H9 (cell line): Measurements from ENCODE around the gene TMED7. TPM values are rescaled to one million over a fixed set of nuclear protein-coding genes. Genes with fewer than 3 reads are reported as not detected.

Source experiments
- DNase-seq: peaks from one replicate; pipeline ENCODE4 v3.0.0-alpha.2; 2017
- H2AFZ ChIP-seq: one replicate; pipeline ENCODE4 v1.6.1; 2013; ENCODE audit warnings: mild to moderate bottlenecking, low read length, control low read depth, moderate library complexity
- H2AK5ac ChIP-seq: 2 replicates; pipeline ENCODE4 v1.6.1; 2013; ENCODE audit warnings: low read length, control low read depth, mixed read lengths; ENCODE audit not compliant: insufficient read length
- H2BK120ac ChIP-seq: one replicate; pipeline ENCODE4 v1.6.1; 2013; ENCODE audit warnings: low read depth, mild to moderate bottlenecking, low read length, control low read depth, inconsistent platforms; ENCODE audit not compliant: poor library complexity, severe bottlenecking
- H2BK12ac ChIP-seq: 2 replicates; pipeline ENCODE4 v1.6.1; 2013; ENCODE audit warnings: low read length, control low read depth, mixed read lengths, low read depth; ENCODE audit not compliant: insufficient read length
- H2BK15ac ChIP-seq: 2 replicates; pipeline ENCODE4 v1.6.1; 2013; ENCODE audit warnings: low read depth, low read length, control low read depth
- H2BK20ac ChIP-seq: one replicate; pipeline ENCODE4 v1.6.1; 2013; ENCODE audit warnings: low read depth, mild to moderate bottlenecking, low read length, control low read depth, inconsistent platforms; ENCODE audit not compliant: poor library complexity, severe bottlenecking
- H2BK5ac ChIP-seq: 2 replicates; pipeline ENCODE4 v1.6.1; 2013; ENCODE audit warnings: low read length, control low read depth, mixed read lengths; ENCODE audit not compliant: insufficient read length
- H3K14ac ChIP-seq: 2 replicates; pipeline ENCODE4 v1.6.1; 2013; ENCODE audit warnings: low read length, control low read depth; ENCODE audit not compliant: insufficient read depth
- H3K18ac ChIP-seq: 2 replicates; pipeline ENCODE4 v1.6.1; 2013; ENCODE audit warnings: low read depth, mild to moderate bottlenecking, mixed read lengths, low read length, control low read depth; ENCODE audit not compliant: insufficient read length
- H3K23ac ChIP-seq: 2 replicates; pipeline ENCODE4 v1.6.1; 2013; ENCODE audit warnings: low read length, control low read depth, mixed read lengths, low read depth; ENCODE audit not compliant: insufficient read length
- H3K23me2 ChIP-seq: 2 replicates; pipeline ENCODE4 v1.6.1; 2013; ENCODE audit warnings: low read depth, mild to moderate bottlenecking, mixed read lengths, low read length, control low read depth; ENCODE audit not compliant: insufficient read length, poor library complexity, severe bottlenecking
- H3K27ac ChIP-seq: 2 replicates; pipeline ENCODE4 v1.5.1; 2013; ENCODE audit warnings: low read length, control low read depth, mixed read lengths, low read depth; ENCODE audit not compliant: insufficient read length
- H3K27me3 ChIP-seq: 2 replicates; pipeline ENCODE4 v1.6.1; 2013; ENCODE audit warnings: low read length, control low read depth, inconsistent platforms; ENCODE audit not compliant: insufficient read depth
- H3K4ac ChIP-seq: 2 replicates; pipeline ENCODE4 v1.6.1; 2013; ENCODE audit warnings: low read depth, mild to moderate bottlenecking, control low read depth, inconsistent platforms, low read length, moderate library complexity
- H3K4me1 ChIP-seq: 2 replicates; pipeline ENCODE4 v1.6.1; 2013; ENCODE audit warnings: low read length, control low read depth, inconsistent platforms; ENCODE audit not compliant: insufficient read depth
- H3K4me2 ChIP-seq: 2 replicates; pipeline ENCODE4 v1.6.1; 2013; ENCODE audit warnings: low read length, control low read depth, mixed read lengths; ENCODE audit not compliant: insufficient read length, insufficient read depth
- H3K56ac ChIP-seq: 2 replicates; pipeline ENCODE4 v1.6.1; 2013; ENCODE audit warnings: low read depth, mild to moderate bottlenecking, mixed read lengths, low read length, control low read depth; ENCODE audit not compliant: insufficient read length
- H3K79me1 ChIP-seq: 2 replicates; pipeline ENCODE4 v1.6.1; 2013; ENCODE audit warnings: low read depth, mild to moderate bottlenecking, moderate library complexity, low read length, control low read depth, inconsistent platforms; ENCODE audit not compliant: insufficient read depth, poor library complexity, severe bottlenecking
- H3K79me2 ChIP-seq: 2 replicates; pipeline ENCODE4 v1.6.1; 2013; ENCODE audit warnings: low read length, control low read depth, inconsistent platforms; ENCODE audit not compliant: insufficient read depth
- H3K9ac ChIP-seq: 2 replicates; pipeline ENCODE4 v1.6.1; 2013; ENCODE audit warnings: low read length, control low read depth, mixed read lengths; ENCODE audit not compliant: insufficient read length; ENCODE audit errors: extremely low read depth
- H3K9me3 ChIP-seq: one replicate; pipeline ENCODE4 v1.6.1; 2013; ENCODE audit warnings: low read depth, low read length, inconsistent platforms; ENCODE audit not compliant: control insufficient read depth
- H3T11ph ChIP-seq: one replicate; pipeline ENCODE4 v1.6.1; 2013; ENCODE audit warnings: mild to moderate bottlenecking, low read length, control low read depth, inconsistent platforms
- H4K20me1 ChIP-seq: one replicate; pipeline ENCODE4 v1.6.1; 2013; ENCODE audit not compliant: control insufficient read depth, insufficient read length, insufficient read depth
- H4K5ac ChIP-seq: 2 replicates; pipeline ENCODE4 v1.6.1; 2013; ENCODE audit warnings: low read depth, mild to moderate bottlenecking, mixed read lengths, low read length, control low read depth; ENCODE audit not compliant: insufficient read length
- H4K8ac ChIP-seq: replicated peaks from 2 replicates; pipeline ENCODE4 v1.6.1; 2013; ENCODE audit warnings: low read length, control low read depth, mixed read lengths, low read depth; ENCODE audit not compliant: insufficient read length
- H4K91ac ChIP-seq: 2 replicates; pipeline ENCODE4 v1.6.1; 2013; ENCODE audit warnings: low read depth, mild to moderate bottlenecking, moderate library complexity, mixed read lengths, low read length, control low read depth; ENCODE audit not compliant: insufficient read length
- H3K27ac Mint-ChIP-seq, 3 experiments: 2 replicates in 2 of 3; 3 replicates in 1 of 3; pipeline ENCODE4 v1.8.0; 2020 to 2021; ENCODE audit warnings: mixed read lengths in 3 of 3, mild to moderate bottlenecking in 1 of 3, moderate library complexity in 1 of 3
- H3K27me3 Mint-ChIP-seq: 2 replicates; pipeline ENCODE4 v1.8.0; 2021; ENCODE audit warnings: low read depth, mild to moderate bottlenecking, moderate library complexity, mixed read lengths
- H3K36me3 Mint-ChIP-seq, 3 experiments: 2 replicates in 2 of 3; 3 replicates in 1 of 3; pipeline ENCODE4 v1.8.0; 2020 to 2021; ENCODE audit warnings: low read depth in 3 of 3, mixed read lengths in 3 of 3; ENCODE audit not compliant: insufficient read depth in 1 of 3
- H3K4me1 Mint-ChIP-seq, 2 experiments: 2 replicates each; pipeline ENCODE4 v1.8.0; 2020; ENCODE audit warnings: mixed read lengths in 2 of 2
- H3K4me3 Mint-ChIP-seq, 2 experiments: 2 replicates in 1 of 2; 3 replicates in 1 of 2; pipeline ENCODE4 v1.8.0; 2020 to 2021; ENCODE audit warnings: mild to moderate bottlenecking in 2 of 2, mixed read lengths in 2 of 2, moderate library complexity in 1 of 2
- H3K9me3 Mint-ChIP-seq, 2 experiments: 2 replicates in 1 of 2; 3 replicates in 1 of 2; pipeline ENCODE4 v1.8.0; 2020; ENCODE audit warnings: mild to moderate bottlenecking in 2 of 2, mixed read lengths in 2 of 2, moderate library complexity in 1 of 2
- CTCF ChIP-seq: fragments of 200-600 bp; sonication (generic); conservative IDR thresholded peaks from 3 replicates; pipeline ENCODE4 v1.8.0; 2021; ENCODE audit warnings: antibody characterized with exemption, mild to moderate bottlenecking
- WGBS: extraction: QIAGEN DNeasy Blood & Tissue Kit; methylation state at CpG from one replicate; pipeline ENCODE4 v1.1.7; 2013; ENCODE audit warnings: missing lambda C conversion rate, low lambda C conversion rate, mixed read lengths; ENCODE audit not compliant: insufficient read length; ENCODE audit errors: extremely low coverage; 5-methylcytosine and 5-hydroxymethylcytosine counted together
- total RNA-seq: library from RNA; stranded (reverse); gene quantifications from 2 replicates; pipeline ENCODE4 v1.2.1, GENCODE V29; 2021

Gene TMED7
- total RNA-seq, 1 experiment from 2014 or later: 68.8 TPM

DNA sequence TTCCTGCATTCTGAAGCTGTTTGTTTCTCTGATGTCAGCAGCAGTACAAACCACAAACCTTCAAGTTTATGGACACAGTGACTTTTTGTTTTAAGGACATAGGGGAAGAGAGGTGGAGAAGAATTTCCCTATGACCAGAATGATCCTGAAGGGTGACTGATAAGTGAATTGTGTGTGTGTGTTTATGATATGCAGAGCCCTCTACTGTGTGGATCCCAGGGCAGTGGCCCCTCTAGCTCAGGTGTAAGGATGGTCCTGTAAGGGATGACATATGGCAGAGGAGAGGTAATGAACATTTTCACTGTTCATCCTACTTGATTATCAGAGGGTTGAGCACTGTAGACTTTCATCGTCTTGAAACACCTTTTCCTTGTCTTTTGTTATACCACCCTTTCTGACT is 30.6 kb upstream of the TMED7 start:
- Mint-ChIP-seq H3K27ac (no peak overlapping the region), H3K27me3 (no peaks in the 10 kb centered on the region; the same call in 1 of the 2 replicates), H3K4me1 (peaks cover 0 to 10% of the 10 kb centered on the region in 2 experiments; a peak in 3 of 4 replicates), H3K36me3 (no peaks in the 10 kb centered on the region), H3K4me3 (no peak overlapping the region), H3K9me3 (peaks cover 0 to 3% of the 10 kb centered on the region in 2 experiments; a peak in 1 of 5 replicates)
- Histone ChIP-seq H3K4me2 (no peak overlapping the region), H3K9me3 (no peaks in the 10 kb centered on the region), H2BK120ac (no peak overlapping the region), H2BK20ac (no peak overlapping the region), H3K23me2 (no peaks in the 10 kb centered on the region), H3K4me1 (no peaks in the 10 kb centered on the region), H3K14ac (no peak overlapping the region), H3K27ac (no peak overlapping the region), H3K56ac (no peak overlapping the region), H3K23ac (no peak overlapping the region), H3T11ph (no peak overlapping the region), H2AFZ (no peak overlapping the region), H4K20me1 (no peaks in the 10 kb centered on the region), H4K8ac (no peak overlapping the region), H3K9ac (no peak overlapping the region), H3K18ac (no peak overlapping the region), H4K91ac (no peak overlapping the region), H3K4ac (no peak overlapping the region), H2BK5ac (no peak overlapping the region), H2BK15ac (no peak overlapping the region), H3K79me2 (no peaks in the 10 kb centered on the region), H3K27me3 (no peaks in the 10 kb centered on the region), H2BK12ac (no peak overlapping the region), H3K79me1 (no peaks in the 10 kb centered on the region), H2AK5ac (no peak overlapping the region), H4K5ac (no peak overlapping the region)
- TF ChIP-seq CTCF: no peak
- no CpG with 5 or more reads among the region's 1 CpG for WGBS
- no peak for DNase-seq
